Activated CD4-positive, alpha-beta T cell treated with anti-CD3 and anti-CD28 coated beads, Interleukin-2, amount 50 U/mL, for 16 hours (primary cell): ENCODE data around the gene IQCK.

Source experiments
- DNase-seq: peaks from one replicate; pipeline ENCODE4 v3.0.0-alpha.2; 2020

IQCK gene

DNA sequence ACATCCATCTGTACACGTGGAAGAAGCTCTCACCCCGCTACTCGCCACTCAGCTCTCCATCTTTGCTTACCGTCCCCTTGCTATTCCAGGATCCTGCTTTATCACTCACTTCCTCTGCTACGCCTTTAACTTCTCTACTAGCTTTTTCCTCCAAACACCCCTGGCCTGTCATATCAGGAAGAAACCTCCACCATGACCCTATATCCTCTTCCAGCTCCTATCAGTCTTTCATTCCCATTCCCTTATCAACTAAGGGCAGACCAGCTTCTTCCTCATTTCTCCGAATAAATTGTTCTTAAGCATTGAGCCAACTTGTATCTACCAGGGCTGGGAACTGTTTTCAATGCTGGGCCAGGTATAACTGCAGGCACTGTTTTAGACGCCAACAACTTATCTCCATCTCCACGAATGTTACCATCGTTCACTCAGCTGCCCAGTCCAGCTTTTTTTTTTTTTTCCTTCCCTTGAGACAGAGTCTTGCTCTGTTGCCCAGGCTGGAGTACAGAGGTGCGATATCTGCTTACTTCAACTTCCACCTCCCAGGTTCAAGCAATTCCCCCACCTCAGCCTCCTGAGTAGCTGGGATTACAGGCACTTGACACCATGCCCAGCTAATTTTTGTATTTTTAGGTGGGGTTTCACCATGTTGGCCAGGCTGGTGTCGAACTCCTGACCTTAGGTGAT is 4.3 kb downstream of the IQCK start:
- DNase-seq, result no peak

GRCh38 chr16:19722981-19723380 is 4.9 kb downstream of the IQCK start:
- DNase-seq, result no peak

DNA sequence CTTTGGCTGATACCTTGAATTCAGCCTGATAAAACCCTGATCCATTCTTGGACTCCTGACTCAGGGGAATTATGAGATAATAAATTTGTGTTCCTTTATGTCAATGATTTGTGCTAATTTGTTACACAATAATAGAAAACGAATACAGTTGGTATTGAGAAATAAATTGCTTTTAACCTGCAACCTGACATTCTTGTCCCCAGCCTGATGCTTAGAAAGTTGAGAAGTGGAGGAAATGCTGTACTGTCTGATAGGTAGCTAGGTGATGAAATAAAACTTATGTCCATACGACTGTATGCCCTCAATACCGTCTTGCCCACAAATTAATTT is 10.5 kb downstream of the IQCK start:
- DNase-seq, result no peak

- DNase-seq, result no peak
These were observed 15.5 kb downstream of the IQCK start for GRCh38 chr16:19733551-19733950.

GRCh38 chr16:19735074-19735867 is 17.2 kb downstream of the IQCK start:
- DNase-seq, result no peak

GRCh38 chr16:19737306-19738038 is 19.4 kb downstream of the IQCK start:
- no peak for DNase-seq

DNA sequence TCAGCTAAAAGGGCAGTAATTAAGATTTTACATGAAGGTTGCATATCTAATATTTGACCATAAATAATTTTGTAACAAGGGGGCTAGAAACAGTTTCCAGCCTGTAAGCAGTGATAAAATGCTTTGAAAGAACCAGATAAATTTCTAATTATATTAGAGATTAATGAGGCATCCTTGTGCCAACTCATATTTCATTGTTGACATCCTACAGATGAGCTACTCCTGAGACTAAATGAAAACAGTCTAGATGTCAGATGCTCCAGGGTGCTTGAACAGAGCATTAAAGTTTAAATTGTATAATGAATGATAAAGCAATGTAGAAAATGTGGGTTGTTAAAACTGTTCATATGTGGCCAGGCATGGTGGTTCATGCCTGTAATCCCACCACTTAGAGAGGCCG is 23.3 kb downstream of the IQCK start:
- DNase-seq, result no peak

DNA sequence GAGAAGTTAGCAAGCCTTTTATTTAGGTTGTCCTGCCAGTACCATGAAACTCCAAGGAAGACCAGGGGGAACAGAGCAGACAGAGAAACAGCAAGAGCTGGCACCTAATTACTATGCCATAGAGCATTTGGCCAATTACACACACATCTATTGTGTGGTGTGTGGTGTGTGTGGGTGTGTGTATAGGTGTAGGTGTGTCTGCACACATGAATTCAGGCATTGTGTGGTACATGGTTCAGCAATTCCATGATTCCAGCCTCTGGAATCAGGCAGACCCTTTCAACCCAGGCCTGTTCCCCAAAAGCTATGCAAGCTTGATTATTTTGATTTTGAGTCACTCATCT is 25.7 kb downstream of the IQCK start:
- DNase-seq, result no peak

GRCh38 chr16:19744670-19745069 is 26.6 kb downstream of the IQCK start:
- DNase-seq, result no peak

- DNase-seq, result no peak
These were observed 27.4 kb downstream of the IQCK start for GRCh38 chr16:19745286-19746010.

GRCh38 chr16:19746561-19746960 is 28.5 kb downstream of the IQCK start:
- DNase-seq, result no peak

DNA sequence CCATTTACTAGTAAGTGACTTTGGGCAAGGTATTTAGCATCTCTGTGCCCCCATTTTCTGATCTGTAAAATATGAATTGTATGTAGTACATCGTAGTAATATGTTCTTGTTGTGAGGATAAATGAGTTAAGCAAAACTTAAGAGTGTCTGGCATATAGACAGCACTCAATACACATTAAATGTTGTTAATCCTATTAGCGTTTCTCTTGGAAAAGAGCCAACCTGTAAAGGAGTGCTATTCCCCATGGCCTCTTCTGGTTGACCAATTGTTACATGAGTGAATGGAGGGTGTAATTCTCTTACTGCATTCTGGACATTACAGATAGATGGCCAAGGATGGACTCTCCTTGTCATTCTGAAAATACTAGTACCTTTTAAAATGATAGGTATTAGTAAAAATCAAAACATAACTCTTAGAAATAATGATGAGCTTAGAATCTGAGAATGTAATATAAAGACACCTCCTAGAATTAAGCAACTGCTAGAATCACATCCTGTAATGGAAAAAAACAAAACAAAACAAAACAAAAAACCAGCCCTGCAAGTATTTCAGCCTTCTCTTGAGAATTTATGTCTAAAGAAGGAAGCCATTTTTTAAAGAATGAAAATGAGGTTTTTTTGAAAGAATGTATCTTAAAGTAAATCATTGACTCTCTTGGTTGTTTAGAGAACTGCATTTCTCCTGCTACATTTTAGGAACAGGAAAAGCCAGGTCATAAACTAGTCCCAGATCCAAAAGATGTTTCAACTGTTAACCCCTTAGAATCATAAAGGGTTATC is 30.5 kb downstream of the IQCK start:
- no peak for DNase-seq

- no peak for DNase-seq
These were observed 31.6 kb downstream of the IQCK start for GRCh38 chr16:19749571-19750080.

DNA sequence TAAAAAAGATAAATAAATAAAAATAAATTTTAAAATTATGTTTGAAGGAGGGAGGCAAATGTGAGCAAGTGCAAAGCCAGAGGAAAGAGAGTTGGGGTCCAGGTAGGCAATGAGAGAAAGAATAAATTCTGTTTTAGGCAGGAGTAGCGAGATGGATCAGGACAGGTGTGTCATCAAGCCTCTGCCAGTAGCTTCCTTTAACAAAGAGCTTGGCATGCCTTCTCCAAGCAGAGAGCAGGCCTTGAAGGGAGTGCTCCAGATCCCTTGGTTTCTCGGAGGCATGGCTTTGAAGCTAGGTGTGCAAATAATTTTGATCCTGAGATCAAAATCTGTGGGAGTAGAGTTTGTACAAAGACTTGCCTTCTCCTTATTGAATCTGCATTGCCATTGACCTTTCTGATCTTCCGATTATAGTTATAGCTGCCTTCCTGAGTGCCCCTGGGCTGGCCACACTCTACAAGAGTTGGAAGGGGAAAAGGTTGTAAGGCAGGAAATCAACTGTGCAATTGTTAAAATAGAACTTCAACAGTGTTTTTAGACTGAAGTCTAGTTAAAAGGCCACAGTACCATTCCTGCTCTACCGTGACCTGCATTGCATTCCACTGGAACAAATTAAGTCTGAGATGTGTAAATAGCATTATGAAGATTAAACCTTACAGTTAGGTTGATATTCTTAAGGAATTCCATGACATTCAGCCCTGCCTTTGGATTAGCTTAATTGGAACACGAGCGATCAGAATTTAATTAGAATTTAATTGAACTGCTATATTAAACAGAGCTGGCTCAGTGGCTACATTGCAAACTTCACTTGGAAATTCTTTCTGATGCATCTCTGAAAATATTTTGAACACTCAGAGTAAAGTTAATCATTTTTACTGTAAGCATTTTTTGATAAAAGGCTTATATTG is 33.7 kb downstream of the IQCK start:
- DNase-seq, result no peak

GRCh38 chr16:19753815-19754643 is 36.0 kb downstream of the IQCK start:
- DNase-seq, result no peak

- DNase-seq, result no peak
These were observed 36.6 kb downstream of the IQCK start for GRCh38 chr16:19754644-19755036.

- no peak for DNase-seq
These were observed 37.2 kb downstream of the IQCK start for GRCh38 chr16:19755268-19755667.

DNA sequence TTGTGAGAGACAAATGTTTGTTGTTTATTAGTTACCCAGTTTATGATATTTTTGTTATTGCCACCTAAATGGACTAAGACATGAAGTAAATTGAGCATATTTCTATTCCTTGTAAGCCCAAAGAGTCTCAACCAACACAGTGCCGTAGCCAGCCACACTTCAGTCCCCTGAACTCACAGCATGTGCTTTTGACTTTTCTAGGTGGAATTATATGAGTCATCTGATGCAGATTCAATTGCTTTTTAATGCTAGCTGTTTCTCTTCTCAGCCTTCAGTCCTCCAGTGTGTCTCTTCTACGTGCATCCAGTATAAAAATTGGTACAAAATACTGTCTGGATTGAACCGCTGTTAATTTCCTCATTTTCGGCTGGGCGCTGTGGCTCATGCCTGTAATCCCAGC is 39.0 kb downstream of the IQCK start:
- DNase-seq, result no peak

- DNase-seq, result no peak
These were observed 39.9 kb downstream of the IQCK start for GRCh38 chr16:19757762-19758595.
